Astrocyte of the spinal cord (primary cell): ENCODE results near the gene ST3GAL4.
"Not testable (repeated sequence)": the region's sequence is repeated elsewhere in the genome, so short reads cannot be mapped to it uniquely, and the experiment has no call there.

Experiments
- DNase-seq: peaks from one replicate; pipeline ENCODE4 v3.0.0; 2011; ENCODE audit warnings: low read depth, low spot score
- H3K4me3 ChIP-seq: 2 replicates; pipeline ENCODE4 v1.5.1; 2011; ENCODE audit warnings: low read depth, mild to moderate bottlenecking, low read length, moderate library complexity
- in situ Hi-C: cut with HindIII; loops from 2 replicates; pipeline ENCODE4 v1.10.0; 2017; ENCODE audit warnings: low sequenced_read_pairs
- TF ChIP-seq, protein P1 (sequence below): IDR thresholded peaks from 2 replicates; pipeline ENCODE4 v1.5.1; 2012; ENCODE audit warnings: low read depth, mild to moderate bottlenecking, low read length, inconsistent platforms

The ST3GAL4 gene

DNA sequence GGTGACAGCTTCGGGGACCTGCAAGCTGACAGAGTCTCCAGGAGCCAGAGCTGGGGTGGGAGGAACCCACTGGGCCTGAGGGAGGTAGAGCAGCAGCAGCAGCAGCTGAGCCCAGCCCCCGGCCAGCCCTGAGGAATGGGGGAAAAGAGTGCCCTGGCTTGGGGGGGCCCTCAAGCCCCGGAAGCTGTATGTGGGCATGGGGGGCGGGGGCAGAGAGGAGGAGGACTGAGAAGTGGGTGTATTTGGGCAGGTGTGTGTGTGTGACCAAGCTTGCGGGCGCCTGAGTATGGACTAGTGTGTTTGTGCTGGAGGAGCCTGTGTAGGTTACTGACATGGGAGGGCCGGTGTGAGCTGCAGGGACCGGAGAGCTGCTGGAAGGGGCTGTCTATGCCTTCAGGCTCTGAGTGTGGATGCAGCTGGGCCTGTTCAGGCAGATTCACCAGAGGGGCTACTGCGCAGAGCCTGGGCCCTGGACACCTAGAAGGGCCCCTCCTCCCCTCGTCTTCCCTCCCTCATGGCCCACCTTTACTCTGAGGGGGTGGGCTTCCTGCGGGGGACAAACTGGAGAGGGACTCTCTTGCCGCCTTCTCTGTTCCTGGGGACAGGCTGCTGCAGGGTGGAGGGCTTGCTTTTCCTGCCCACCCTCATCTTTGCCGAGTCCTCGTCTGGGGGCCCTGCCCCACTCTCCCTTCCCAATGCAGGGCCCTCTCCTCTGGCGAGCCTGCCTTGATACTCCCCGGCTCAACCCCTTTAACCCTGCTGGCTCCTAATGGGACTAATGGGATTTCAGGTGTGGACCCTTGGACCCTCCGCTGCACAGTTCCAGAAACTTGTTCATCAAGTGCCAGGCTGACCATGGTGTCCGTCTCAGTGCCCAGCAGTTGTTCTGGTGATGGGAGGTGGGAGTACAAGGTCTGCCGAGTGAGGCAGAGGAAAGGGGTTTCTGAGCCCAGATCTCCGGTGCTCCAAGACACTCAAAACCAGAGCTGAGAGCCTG, 28.2 kb downstream of the ST3GAL4 start:
- in situ Hi-C loops: no loop called here

DNA sequence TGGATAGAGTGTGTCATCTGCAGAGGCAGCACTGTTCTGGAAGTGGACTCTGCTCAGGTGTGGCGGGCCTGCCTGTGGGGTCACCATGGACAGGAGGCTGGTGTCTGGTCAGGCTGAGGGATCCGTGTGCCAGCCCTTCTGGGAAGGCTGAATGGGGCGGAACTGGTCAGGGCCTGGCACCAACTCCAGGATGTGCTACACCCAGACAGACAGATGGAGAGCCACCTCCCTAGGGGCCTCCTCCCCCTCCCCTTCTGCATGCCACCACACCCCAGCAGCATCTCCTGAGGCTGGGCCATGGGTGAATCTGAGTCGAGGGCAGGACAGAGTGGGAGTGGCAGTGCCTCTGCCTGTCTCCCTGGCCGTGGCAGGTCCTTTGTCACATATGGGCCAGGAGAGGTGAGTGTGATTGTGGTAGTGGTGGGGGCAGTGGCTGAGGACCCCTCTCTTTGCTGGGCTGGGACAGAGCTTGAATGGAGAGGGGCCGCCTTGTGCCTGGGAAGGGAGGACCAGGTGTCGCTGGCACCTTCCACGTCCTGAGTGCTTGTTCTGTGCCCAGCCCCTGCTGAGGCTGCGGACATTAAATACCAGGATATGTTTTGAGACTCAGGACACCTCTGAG, 29.1 kb downstream of the ST3GAL4 start:
- TF ChIP-seq, protein P1, sequence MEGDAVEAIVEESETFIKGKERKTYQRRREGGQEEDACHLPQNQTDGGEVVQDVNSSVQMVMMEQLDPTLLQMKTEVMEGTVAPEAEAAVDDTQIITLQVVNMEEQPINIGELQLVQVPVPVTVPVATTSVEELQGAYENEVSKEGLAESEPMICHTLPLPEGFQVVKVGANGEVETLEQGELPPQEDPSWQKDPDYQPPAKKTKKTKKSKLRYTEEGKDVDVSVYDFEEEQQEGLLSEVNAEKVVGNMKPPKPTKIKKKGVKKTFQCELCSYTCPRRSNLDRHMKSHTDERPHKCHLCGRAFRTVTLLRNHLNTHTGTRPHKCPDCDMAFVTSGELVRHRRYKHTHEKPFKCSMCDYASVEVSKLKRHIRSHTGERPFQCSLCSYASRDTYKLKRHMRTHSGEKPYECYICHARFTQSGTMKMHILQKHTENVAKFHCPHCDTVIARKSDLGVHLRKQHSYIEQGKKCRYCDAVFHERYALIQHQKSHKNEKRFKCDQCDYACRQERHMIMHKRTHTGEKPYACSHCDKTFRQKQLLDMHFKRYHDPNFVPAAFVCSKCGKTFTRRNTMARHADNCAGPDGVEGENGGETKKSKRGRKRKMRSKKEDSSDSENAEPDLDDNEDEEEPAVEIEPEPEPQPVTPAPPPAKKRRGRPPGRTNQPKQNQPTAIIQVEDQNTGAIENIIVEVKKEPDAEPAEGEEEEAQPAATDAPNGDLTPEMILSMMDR: no peak
- DNase-seq: no peak
- H3K4me3 ChIP-seq: no peak overlapping the region
- in situ Hi-C loops: no loop called here

More for the DNA sequence above, 28.2 kb downstream of the ST3GAL4 start:
- H3K4me3 ChIP-seq: no peak overlapping the region
- DNase-seq: no peak
- TF ChIP-seq, protein P1: no peak

- H3K4me3 ChIP-seq: no peak overlapping the region
- TF ChIP-seq, protein P1: no peak
- in situ Hi-C loops: no loop called here
- DNase-seq: no peak
Measured at GRCh38 chr11:126385991-126386728, 30.7 kb downstream of the ST3GAL4 start.

GRCh38 chr11:126386729-126387071, 31.2 kb downstream of the ST3GAL4 start:
- DNase-seq, H3K4me3 ChIP-seq, in situ Hi-C loops: not testable (repeated sequence)

DNA sequence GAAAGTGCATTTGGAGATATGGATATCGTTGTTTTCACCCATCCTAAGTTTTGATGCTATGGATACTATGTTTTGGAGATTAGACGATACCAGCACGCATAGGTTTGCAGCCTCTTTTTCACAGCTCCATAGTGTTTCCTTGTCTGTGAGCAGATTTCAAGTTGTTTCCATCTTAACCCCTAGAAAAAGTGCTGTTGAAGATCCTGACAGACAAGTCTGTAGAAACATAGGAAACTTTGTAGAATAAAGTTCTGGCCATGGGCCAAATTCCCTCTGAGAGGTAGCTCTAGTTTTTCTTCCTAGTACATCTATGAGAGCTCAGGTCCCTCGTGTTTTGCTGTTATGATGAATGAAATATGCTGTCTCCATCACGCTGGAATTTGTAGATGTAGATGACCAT, 32.4 kb downstream of the ST3GAL4 start:
- H3K4me3 ChIP-seq: no peak overlapping the region
- DNase-seq: no peak
- in situ Hi-C loops: no loop called here
- TF ChIP-seq, protein P1: no peak

GRCh38 chr11:126390272-126390867, 34.9 kb downstream of the ST3GAL4 start:
- no peak for DNase-seq
- in situ Hi-C loops: no loop called here
- TF ChIP-seq, protein P1: no peak
- H3K4me3 ChIP-seq: no peak overlapping the region
